CD4-positive, alpha-beta T cell (primary cell): ENCODE measurements around the gene EPB41L4B. TPM values are rescaled to one million over a fixed set of nuclear protein-coding genes. Genes with fewer than 3 reads are reported as not detected.

ENCODE experiments used
- ATAC-seq: fragments of 200-7000 bp; cut with Tn5 transposase; one replicate; pipeline ENCODE4 v1.10.0; 2022; ENCODE audit warnings: mild to moderate bottlenecking; ENCODE audit not compliant: poor library complexity
- CTCF ChIA-PET: fragments of 350-600 bp; sonication (Branson Sonifier 250); formaldehyde crosslinking; loops from one replicate; lab custom pipeline; 2021; ENCODE audit warnings: antibody characterized with exemption, inconsistent platforms; lab: Charles Lee
- POLR2A ChIA-PET: fragments of 350-600 bp; sonication (Branson Sonifier 250); formaldehyde crosslinking; loops from one replicate; lab custom pipeline; 2021; ENCODE audit warnings: antibody characterized with exemption, inconsistent platforms; lab: Charles Lee
- DNase-seq, 14 experiments: peaks; one replicate each; pipeline ENCODE4 v3.0.0-alpha.2; 2013 to 2020; ENCODE audit warnings: mixed read lengths in 2 of 14
- H3K27ac ChIP-seq, 2 donors: one replicate each; pipeline versions ENCODE4 v1.5.1 to v1.7.0; 2013; ENCODE audit warnings: low read length in 2 of 2, low read depth in 1 of 2, mild to moderate bottlenecking in 1 of 2
- H3K27me3 ChIP-seq, 2 experiments: 1 replicate in 1 of 2; 2 replicates in 1 of 2; pipeline versions ENCODE4 v1.6.1 to v1.7.0; 2013; ENCODE audit warnings: low read length in 2 of 2, control low read depth in 1 of 2, mild to moderate bottlenecking in 1 of 2, moderate library complexity in 1 of 2; ENCODE audit not compliant: insufficient read depth in 2 of 2, control insufficient read depth in 1 of 2
- H3K36me3 ChIP-seq: one replicate; pipeline ENCODE4 v1.6.1; 2013; ENCODE audit warnings: low read length, control low read depth; ENCODE audit not compliant: insufficient read depth
- H3K4me1 ChIP-seq: one replicate; pipeline ENCODE4 v1.6.1; 2013; ENCODE audit warnings: low read length, control low read depth; ENCODE audit not compliant: insufficient read depth
- H3K4me3 ChIP-seq: one replicate; pipeline ENCODE4 v1.5.1; 2013; ENCODE audit warnings: mild to moderate bottlenecking, low read length, moderate library complexity
- H3K9me3 ChIP-seq, 2 experiments: 1 replicate in 1 of 2; 2 replicates in 1 of 2; pipeline versions ENCODE4 v1.6.1 to v1.7.0; 2013; ENCODE audit warnings: low read length in 2 of 2, mild to moderate bottlenecking in 2 of 2, control low read depth in 1 of 2, moderate library complexity in 1 of 2; ENCODE audit not compliant: control insufficient read depth in 1 of 2, insufficient read depth in 1 of 2
- H3K27ac Mint-ChIP-seq: one replicate; pipeline ENCODE4 v1.8.0; 2020; ENCODE audit warnings: mixed read lengths
- H3K27me3 Mint-ChIP-seq: one replicate; pipeline ENCODE4 v1.8.0; 2021; ENCODE audit warnings: mixed read lengths
- H3K36me3 Mint-ChIP-seq: one replicate; pipeline ENCODE4 v1.8.0; 2021; ENCODE audit warnings: low read depth, mixed read lengths
- H3K4me1 Mint-ChIP-seq: one replicate; pipeline ENCODE4 v1.8.0; 2021; ENCODE audit warnings: low read depth, mixed read lengths
- H3K4me3 Mint-ChIP-seq: one replicate; pipeline ENCODE4 v1.8.0; 2020; ENCODE audit warnings: mild to moderate bottlenecking, mixed read lengths
- H3K9me3 Mint-ChIP-seq: one replicate; pipeline ENCODE4 v1.8.0; 2020; ENCODE audit warnings: mixed read lengths
- CTCF ChIP-seq: fragments of 200-600 bp; IDR thresholded peaks from one replicate; pipeline ENCODE4 v1.8.0; 2022; ENCODE audit warnings: antibody characterized with exemption, mild to moderate bottlenecking
- intact Hi-C, 2 experiments: fragments of 100-400 bp; cut with DNase I in 1 of 2; cut with micrococcal nuclease in 1 of 2; formaldehyde crosslinking; loops; one replicate each; pipeline versions ENCODE4 v1.15.1 to v1.9.0; 2023 to 2025; cut with DNase I, micrococcal nuclease
- total RNA-seq, 174 experiments: library from RNA in 2 of 174; stranded (reverse) in 2 of 174; gene quantifications; one replicate each; pipeline ENCODE4 v1.2.3 and lab custom pipeline; 2021 to 2026

The EPB41L4B gene
- total RNA-seq, 2 experiments from 2014 or later = not detected

- peaks cover 2% of the 10 kb centered on the region for H3K9me3 Mint-ChIP-seq
- H3K27ac Mint-ChIP-seq = no peak overlapping the region
- Histone ChIP-seq H3K27ac (no peak overlapping the region), H3K36me3 (no peaks in the 10 kb centered on the region), H3K9me3 (no peaks in the 10 kb centered on the region), H3K4me3 (no peak overlapping the region), H3K4me1 (no peaks in the 10 kb centered on the region), H3K27me3 (no peaks in the 10 kb centered on the region)
- peaks cover 60% of the 10 kb centered on the region for H3K27me3 Mint-ChIP-seq
- POLR2A ChIA-PET = no interaction called here
- no peak for TF ChIP-seq CTCF
- ATAC-seq (no peak), DNase-seq (no peak)
- intact Hi-C loops = no loop called here
- H3K4me1 Mint-ChIP-seq = peaks cover 1% of the 10 kb centered on the region
- H3K36me3 Mint-ChIP-seq = no peaks in the 10 kb centered on the region
- H3K4me3 Mint-ChIP-seq = no peak overlapping the region
- CTCF ChIA-PET = no interaction called here
Observed at GRCh38 chr9:109301012-109301411, 19.8 kb downstream of the EPB41L4B start.

GRCh38 chr9:109299891-109300290 is 21.0 kb downstream of the EPB41L4B start:
- Mint-ChIP-seq H3K27ac (no peak overlapping the region), H3K9me3 (peaks cover 2% of the 10 kb centered on the region), H3K4me1 (peaks cover 10% of the 10 kb centered on the region), H3K27me3 (peaks cover 70% of the 10 kb centered on the region), H3K36me3 (no peaks in the 10 kb centered on the region), H3K4me3 (no peak overlapping the region)
- no peak overlapping the region for H3K27ac ChIP-seq
- POLR2A ChIA-PET = no interaction called here
- no peak for TF ChIP-seq CTCF
- H3K27me3 ChIP-seq = no peaks in the 10 kb centered on the region
- no peaks in the 10 kb centered on the region for H3K9me3 ChIP-seq
- no peak overlapping the region for H3K4me3 ChIP-seq
- no peak for ATAC-seq
- intact Hi-C loops = no loop called here
- DNase-seq = no peak
- CTCF ChIA-PET = no interaction called here
- H3K4me1 ChIP-seq = no peaks in the 10 kb centered on the region
- H3K36me3 ChIP-seq = no peaks in the 10 kb centered on the region

GRCh38 chr9:109297899-109298298 is 23.0 kb downstream of the EPB41L4B start:
- H3K9me3 Mint-ChIP-seq = peaks cover 2% of the 10 kb centered on the region
- Histone ChIP-seq H3K4me3 (no peak overlapping the region), H3K27ac (no peak overlapping the region), H3K36me3 (no peaks in the 10 kb centered on the region), H3K4me1 (no peaks in the 10 kb centered on the region), H3K9me3 (no peaks in the 10 kb centered on the region), H3K27me3 (no peaks in the 10 kb centered on the region)
- ChIA-PET POLR2A (no interaction called here), CTCF (no interaction called here)
- H3K27me3 Mint-ChIP-seq = peaks cover 62% of the 10 kb centered on the region
- no peak overlapping the region for H3K27ac Mint-ChIP-seq
- no peak overlapping the region for H3K4me3 Mint-ChIP-seq
- H3K4me1 Mint-ChIP-seq = peaks cover 10% of the 10 kb centered on the region
- ATAC-seq (no peak), DNase-seq (no peak)
- no peak for TF ChIP-seq CTCF
- H3K36me3 Mint-ChIP-seq = no peaks in the 10 kb centered on the region
- intact Hi-C loops = no loop called here
